Thymus (tissue), 11 donors: ENCODE measurements around the gene MROH7. TPM values are rescaled to one million over a fixed set of nuclear protein-coding genes. Genes with fewer than 3 reads are reported as not detected.

Source experiments
- DNase-seq, 9 donors: peaks; one replicate each; pipeline ENCODE4 v3.0.0-alpha.2; 2013; ENCODE audit warnings: low spot score in 9 of 9, low read depth in 6 of 9, missing footprints in 1 of 9
- H3K27ac ChIP-seq, 2 donors: one replicate each; pipeline ENCODE4 v1.5.1; 2013; ENCODE audit warnings: control low read depth in 1 of 2, low read depth in 1 of 2, low read length in 1 of 2, mild to moderate bottlenecking in 1 of 2, moderate library complexity in 1 of 2
- H3K27me3 ChIP-seq, 2 donors: one replicate each; pipeline ENCODE4 v1.5.1; 2013; ENCODE audit warnings: low read length in 1 of 2; ENCODE audit not compliant: control insufficient read depth in 2 of 2, insufficient read depth in 1 of 2
- H3K36me3 ChIP-seq, 2 donors: one replicate each; pipeline ENCODE4 v1.5.1; 2013; ENCODE audit warnings: low read length in 1 of 2, mild to moderate bottlenecking in 1 of 2, moderate library complexity in 1 of 2; ENCODE audit not compliant: control insufficient read depth in 2 of 2, insufficient read depth in 2 of 2
- H3K4me1 ChIP-seq, 2 donors: one replicate each; pipeline ENCODE4 v1.5.1; 2013; ENCODE audit warnings: low read length in 2 of 2; ENCODE audit not compliant: control insufficient read depth in 2 of 2, insufficient read depth in 2 of 2
- H3K4me3 ChIP-seq, 2 donors: one replicate each; pipeline ENCODE4 v1.5.1; 2013; ENCODE audit warnings: low read length in 2 of 2, control low read depth in 1 of 2, mild to moderate bottlenecking in 1 of 2
- H3K9me3 ChIP-seq, 2 donors: one replicate each; pipeline ENCODE4 v1.5.1; 2013; ENCODE audit warnings: low read length in 1 of 2, mild to moderate bottlenecking in 1 of 2; ENCODE audit not compliant: control insufficient read depth in 2 of 2, insufficient read depth in 1 of 2
- WGBS: extraction: QIAGEN DNeasy Blood & Tissue Kit; methylation state at CpG from one replicate; pipeline ENCODE4 v1.1.7; 2013; 5-methylcytosine and 5-hydroxymethylcytosine counted together
- polyA plus RNA-seq: library from polyadenylated mRNA; stranded (reverse); fragments of 200-250 nt; gene quantifications from one replicate; pipeline ENCODE4 v1.2.3, GENCODE V29; 2013
- total RNA-seq: library from RNA; stranded (reverse); fragments of 120-200 nt; gene quantifications from one replicate; pipeline ENCODE4 v1.2.4, GENCODE V29; 2013
- donor health status: healthy.

The MROH7 gene
- total and polyA plus RNA-seq, 2 donors: 0.24 to 1.1 TPM

- Histone ChIP-seq H3K27me3 (no peaks in the 10 kb centered on the region), H3K36me3 (no peaks in the 10 kb centered on the region), H3K9me3 (no peaks in the 10 kb centered on the region), H3K27ac (no peak overlapping the region), H3K4me1 (no peaks in the 10 kb centered on the region), H3K4me3 (no peak overlapping the region)
- DNase-seq: no peak
- 94% methylated on average over 6 of the region's 6 CpGs for WGBS
These were observed 109.0 kb downstream of the MROH7 start for GRCh38 chr1:54750596-54750995.

DNA sequence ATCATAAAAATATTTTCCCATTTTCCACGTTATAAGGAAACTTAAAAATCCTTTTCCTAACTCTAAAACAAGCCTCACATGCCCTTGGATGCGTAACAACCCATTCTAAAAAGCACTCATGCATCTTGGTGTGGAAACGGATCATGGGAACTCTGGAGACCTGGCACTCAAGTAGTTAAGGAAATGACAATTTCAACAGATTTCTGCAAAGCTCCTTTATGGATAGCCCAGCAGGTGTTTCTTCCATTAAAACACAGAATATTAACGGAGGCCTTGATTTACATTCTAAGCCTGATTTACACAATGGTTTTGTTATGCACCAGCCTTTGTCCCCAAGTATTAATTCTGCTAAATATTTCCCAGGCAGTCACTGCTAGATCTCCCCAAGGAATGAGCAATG lies 109.8 kb downstream of the MROH7 start:
- WGBS: 94% methylated on average over 4 of the region's 4 CpGs

GRCh38 chr1:54754045-54754444 lies 112.5 kb downstream of the MROH7 start:
- Histone ChIP-seq H3K4me1 (no peaks in the 10 kb centered on the region), H3K9me3 (no peaks in the 10 kb centered on the region), H3K27ac (no peak overlapping the region), H3K36me3 (peaks cover 20 to 25% of the 10 kb centered on the region in 2 donors), H3K4me3 (no peak overlapping the region), H3K27me3 (no peaks in the 10 kb centered on the region)
- WGBS: 96% methylated on average over 22 of the region's 22 CpGs
- no peak for DNase-seq

More for the DNA sequence above, 109.8 kb downstream of the MROH7 start:
- no peak overlapping the region for H3K27ac ChIP-seq
- H3K4me1 ChIP-seq: no peaks in the 10 kb centered on the region
- no peak overlapping the region for H3K4me3 ChIP-seq
- H3K9me3 ChIP-seq: no peaks in the 10 kb centered on the region
- H3K36me3 ChIP-seq: peaks cover 2 to 4% of the 10 kb centered on the region in 2 donors
- H3K27me3 ChIP-seq: no peaks in the 10 kb centered on the region
- no peak for DNase-seq

- Histone ChIP-seq H3K36me3 (peaks cover 20 to 25% of the 10 kb centered on the region in 2 donors), H3K4me3 (no peak overlapping the region), H3K27me3 (no peaks in the 10 kb centered on the region), H3K4me1 (no peaks in the 10 kb centered on the region), H3K9me3 (no peaks in the 10 kb centered on the region), H3K27ac (no peak overlapping the region)
- WGBS: 97% methylated on average over 25 of the region's 25 CpGs
- DNase-seq: no peak
These were observed 113.1 kb downstream of the MROH7 start for GRCh38 chr1:54754486-54755285.

GRCh38 chr1:54757833-54758232 lies 116.2 kb downstream of the MROH7 start:
- no peak overlapping the region for H3K27ac ChIP-seq
- no peak overlapping the region for H3K4me3 ChIP-seq
- peaks cover 20 to 25% of the 10 kb centered on the region in 2 donors for H3K36me3 ChIP-seq
- DNase-seq: no peak
- no peaks in the 10 kb centered on the region for H3K9me3 ChIP-seq
- H3K27me3 ChIP-seq: no peaks in the 10 kb centered on the region
- WGBS: 96% methylated on average over 9 of the region's 9 CpGs
- H3K4me1 ChIP-seq: no peaks in the 10 kb centered on the region

DNA sequence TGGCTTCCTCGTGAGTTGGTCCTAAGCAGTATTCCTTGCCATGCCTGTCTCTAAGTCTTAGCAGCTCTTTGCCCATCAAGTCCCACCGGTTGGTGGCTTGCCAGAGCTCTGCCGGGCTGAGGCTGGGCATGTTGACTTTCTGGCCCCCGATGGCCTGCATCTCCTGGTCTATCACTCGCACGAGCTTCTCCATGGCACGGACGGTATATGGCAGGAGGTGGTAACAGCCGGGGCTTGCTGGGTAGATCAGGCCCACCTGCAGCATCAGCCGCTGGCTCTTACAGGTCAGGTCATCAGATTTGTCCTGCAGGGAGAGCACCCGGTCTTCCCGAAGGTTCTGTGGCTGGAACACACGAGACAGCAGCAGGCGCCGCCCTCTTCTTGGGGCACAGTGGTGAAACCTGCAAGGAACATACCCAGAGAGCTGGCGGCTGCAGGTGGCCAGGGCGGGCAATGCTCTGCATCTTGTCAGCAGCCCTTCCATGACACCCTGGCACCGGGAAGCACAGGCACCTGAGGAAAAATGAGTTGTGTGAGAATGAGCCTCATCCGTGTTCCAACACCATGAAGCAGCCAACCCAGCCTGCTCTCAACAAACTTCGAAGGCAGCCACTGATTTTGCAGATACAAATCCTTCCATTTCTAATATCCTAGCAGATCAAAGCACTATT lies 117.2 kb downstream of the MROH7 start:
- Histone ChIP-seq H3K27me3 (no peaks in the 10 kb centered on the region), H3K9me3 (no peaks in the 10 kb centered on the region), H3K4me3 (no peak overlapping the region), H3K27ac (no peak overlapping the region), H3K4me1 (peaks cover 0 to 4% of the 10 kb centered on the region in 2 donors), H3K36me3 (peaks cover 20 to 25% of the 10 kb centered on the region in 2 donors)
- no peak for DNase-seq
- WGBS: 98% methylated on average over 20 of the region's 20 CpGs

Other genes starting within 250 kb of the MROH7 start
- gene SSBP3, start 235.4 kb upstream of the MROH7 start, total RNA-seq: 36.8 TPM
- gene SSBP3, start 235.4 kb upstream of the MROH7 start, polyA plus RNA-seq: 55.7 TPM
- gene ACOT11, start 93.6 kb upstream of the MROH7 start, total RNA-seq: 1.3 TPM
- 1.2 TPM for gene ACOT11, start 93.6 kb upstream of the MROH7 start, polyA plus RNA-seq
- 0.47 TPM for gene FAM151A, start 18.3 kb upstream of the MROH7 start, total RNA-seq
- gene FAM151A, start 18.3 kb upstream of the MROH7 start, polyA plus RNA-seq: 1.6 TPM
- gene TTC4, start 74.1 kb downstream of the MROH7 start, total RNA-seq: 19.9 TPM
- gene TTC4, start 74.1 kb downstream of the MROH7 start, polyA plus RNA-seq: 20.6 TPM
- gene PARS2, start 122.7 kb downstream of the MROH7 start, total RNA-seq: 4.4 TPM
- gene PARS2, start 122.7 kb downstream of the MROH7 start, polyA plus RNA-seq: 2.3 TPM
- 3.0 TPM for gene TTC22, start 159.5 kb downstream of the MROH7 start, total RNA-seq
- 4.4 TPM for gene TTC22, start 159.5 kb downstream of the MROH7 start, polyA plus RNA-seq
- 14.2 TPM for gene DHCR24, start 245.4 kb downstream of the MROH7 start, total RNA-seq
- gene DHCR24, start 245.4 kb downstream of the MROH7 start, polyA plus RNA-seq: 8.0 TPM